DND-41 (cell line): Measurements from ENCODE around the gene TAOK1.
"Not testable (repeated sequence)": the region's sequence is repeated elsewhere in the genome, so short reads cannot be mapped to it uniquely, and the experiment has no call there.

Experiments used
- ATAC-seq: fragments of 200-7000 bp; cut with Tn5 transposase; 3 replicates; pipeline ENCODE4 v1.9.1; 2021; ENCODE audit warnings: low read depth; ENCODE audit not compliant: insufficient read depth
- DNase-seq: peaks from one replicate; pipeline ENCODE4 v3.0.0-alpha.2; 2020
- H2AFZ ChIP-seq: 2 replicates; pipeline ENCODE4 v1.6.0; 2012; ENCODE audit warnings: low read depth, low read length
- H3K27ac ChIP-seq: 2 replicates; pipeline ENCODE4 v1.5.1; 2012; ENCODE audit warnings: low read length, inconsistent platforms
- H3K27me3 ChIP-seq: fragments of 200-600 bp; sonication (generic); 2 replicates; pipeline ENCODE4 v1.6.0; 2012; ENCODE audit warnings: low read length, mild to moderate bottlenecking, inconsistent platforms; ENCODE audit not compliant: insufficient read depth, poor library complexity
- H3K36me3 ChIP-seq: 2 replicates; pipeline ENCODE4 v1.5.1; 2012; ENCODE audit warnings: low read length, inconsistent platforms; ENCODE audit not compliant: insufficient read depth
- H3K4me1 ChIP-seq: 2 replicates; pipeline ENCODE4 v1.5.1; 2012; ENCODE audit warnings: mild to moderate bottlenecking, low read length; ENCODE audit not compliant: insufficient read depth
- H3K4me2 ChIP-seq: 2 replicates; pipeline ENCODE4 v1.6.0; 2012; ENCODE audit warnings: mild to moderate bottlenecking, moderate library complexity, low read length, inconsistent platforms; ENCODE audit not compliant: insufficient read depth
- H3K4me3 ChIP-seq, 2 experiments: fragments of 200-600 bp in 1 of 2; shearing (Covaris generic) in 1 of 2; 2 replicates each; pipeline ENCODE4 v1.5.1; 2012 to 2016; ENCODE audit warnings: inconsistent platforms in 2 of 2, low read length in 2 of 2, mild to moderate bottlenecking in 2 of 2, low read depth in 1 of 2, moderate library complexity in 1 of 2
- H3K79me2 ChIP-seq: 2 replicates; pipeline ENCODE4 v1.6.0; 2012; ENCODE audit warnings: low read length, inconsistent platforms; ENCODE audit not compliant: insufficient read depth
- H3K9ac ChIP-seq: 2 replicates; pipeline ENCODE4 v1.6.0; 2012; ENCODE audit warnings: low read depth, mild to moderate bottlenecking, inconsistent platforms, low read length, moderate library complexity
- H3K9me3 ChIP-seq: 2 replicates; pipeline ENCODE4 v1.5.1; 2012; ENCODE audit warnings: low read length, moderate library complexity, mild to moderate bottlenecking, inconsistent platforms; ENCODE audit not compliant: insufficient read depth, severe bottlenecking
- H4K20me1 ChIP-seq: 2 replicates; pipeline ENCODE4 v1.6.0; 2012; ENCODE audit warnings: low read length; ENCODE audit not compliant: insufficient read depth
- CTCF ChIP-seq: IDR thresholded peaks from 2 replicates; pipeline ENCODE4 v1.5.1; 2012; ENCODE audit warnings: borderline replicate concordance, low read length, moderate library complexity, mild to moderate bottlenecking; ENCODE audit not compliant: poor library complexity, severe bottlenecking; ENCODE audit errors: extremely low read depth
- EZH2 ChIP-seq: IDR thresholded peaks from 3 replicates; pipeline ENCODE4 v1.6.1; 2012; ENCODE audit warnings: borderline replicate concordance, low read depth, mild to moderate bottlenecking, moderate library complexity, low read length, inconsistent platforms; ENCODE audit not compliant: severe bottlenecking

The TAOK1 gene

GRCh38 chr17:29557739-29558116 lies 167.6 kb downstream of the TAOK1 start:
- H3K79me2 ChIP-seq, result no peaks in the 10 kb centered on the region

GRCh38 chr17:29558139-29558538 lies 168.0 kb downstream of the TAOK1 start:
- not testable (repeated sequence) for H3K79me2 ChIP-seq, H3K4me1 ChIP-seq, H3K27ac ChIP-seq, H4K20me1 ChIP-seq, H2AFZ ChIP-seq, ATAC-seq, H3K4me3 ChIP-seq, H3K9ac ChIP-seq, H3K9me3 ChIP-seq, H3K4me2 ChIP-seq, H3K27me3 ChIP-seq, DNase-seq
- H3K36me3 ChIP-seq, result peaks cover 13% of the 10 kb centered on the region

More at GRCh38 chr17:29557739-29558116, 167.6 kb downstream of the TAOK1 start:
- TF ChIP-seq EZH2 (no peak), CTCF (no peak)
- Histone ChIP-seq H3K4me2 (no peak overlapping the region), H3K4me1 (no peaks in the 10 kb centered on the region), H3K4me3 (no peak overlapping the region), H3K9ac (no peak overlapping the region), H3K36me3 (peaks cover 9% of the 10 kb centered on the region), H3K9me3 (no peaks in the 10 kb centered on the region), H3K27me3 (no peaks in the 10 kb centered on the region), H4K20me1 (peaks cover 3% of the 10 kb centered on the region; the same call in 1 of the 2 replicates), H3K27ac (no peak overlapping the region), H2AFZ (no peak overlapping the region)
- DNase-seq (no peak), ATAC-seq (no peak)

GRCh38 chr17:29559640-29560039 lies 169.5 kb downstream of the TAOK1 start:
- no peak for DNase-seq

GRCh38 chr17:29560316-29560715 lies 170.2 kb downstream of the TAOK1 start:
- no peaks in the 10 kb centered on the region for H3K27me3 ChIP-seq
- ATAC-seq, result no peak
- H3K4me3 ChIP-seq, result no peak overlapping the region
- no peak overlapping the region for H2AFZ ChIP-seq
- H3K9me3 ChIP-seq, result no peaks in the 10 kb centered on the region
- H3K9ac ChIP-seq, result no peak overlapping the region
- H4K20me1 ChIP-seq, result peaks cover 6% of the 10 kb centered on the region
- no peak overlapping the region for H3K27ac ChIP-seq
- H3K4me2 ChIP-seq, result no peak overlapping the region
- peaks cover 13% of the 10 kb centered on the region for H3K36me3 ChIP-seq
- H3K79me2 ChIP-seq, result 0 out of 2 replicates have a peak, but pooled peaks cover 1% of the 10 kb centered on the region
- H3K4me1 ChIP-seq, result peaks cover 10% of the 10 kb centered on the region
- DNase-seq, result no peak
- no peak for TF ChIP-seq CTCF

More at GRCh38 chr17:29559640-29560039, 169.5 kb downstream of the TAOK1 start:
- Histone ChIP-seq H3K36me3 (peaks cover 13% of the 10 kb centered on the region), H3K4me3 (no peak overlapping the region), H3K4me2 (no peak overlapping the region), H4K20me1 (peaks cover 6% of the 10 kb centered on the region), H2AFZ (no peak overlapping the region), H3K79me2 (no peaks in the 10 kb centered on the region), H3K27ac (no peak overlapping the region), H3K27me3 (no peaks in the 10 kb centered on the region), H3K4me1 (peaks cover 5% of the 10 kb centered on the region), H3K9ac (no peak overlapping the region), H3K9me3 (no peaks in the 10 kb centered on the region)
- TF ChIP-seq EZH2 (no peak), CTCF (no peak)
- ATAC-seq, result no peak
